Embryonic facial prominence (tissue), 1 donor: ENCODE data around the gene RUSC2.
"Not testable (repeated sequence)": the region's sequence is repeated elsewhere in the genome, so short reads cannot be mapped to it uniquely, and the experiment has no call there.

ENCODE experiments used
- DNase-seq: peaks from one replicate; pipeline ENCODE4 v3.0.0-alpha.2; 2016; ENCODE audit errors: extremely low spot score

RUSC2 gene

DNA sequence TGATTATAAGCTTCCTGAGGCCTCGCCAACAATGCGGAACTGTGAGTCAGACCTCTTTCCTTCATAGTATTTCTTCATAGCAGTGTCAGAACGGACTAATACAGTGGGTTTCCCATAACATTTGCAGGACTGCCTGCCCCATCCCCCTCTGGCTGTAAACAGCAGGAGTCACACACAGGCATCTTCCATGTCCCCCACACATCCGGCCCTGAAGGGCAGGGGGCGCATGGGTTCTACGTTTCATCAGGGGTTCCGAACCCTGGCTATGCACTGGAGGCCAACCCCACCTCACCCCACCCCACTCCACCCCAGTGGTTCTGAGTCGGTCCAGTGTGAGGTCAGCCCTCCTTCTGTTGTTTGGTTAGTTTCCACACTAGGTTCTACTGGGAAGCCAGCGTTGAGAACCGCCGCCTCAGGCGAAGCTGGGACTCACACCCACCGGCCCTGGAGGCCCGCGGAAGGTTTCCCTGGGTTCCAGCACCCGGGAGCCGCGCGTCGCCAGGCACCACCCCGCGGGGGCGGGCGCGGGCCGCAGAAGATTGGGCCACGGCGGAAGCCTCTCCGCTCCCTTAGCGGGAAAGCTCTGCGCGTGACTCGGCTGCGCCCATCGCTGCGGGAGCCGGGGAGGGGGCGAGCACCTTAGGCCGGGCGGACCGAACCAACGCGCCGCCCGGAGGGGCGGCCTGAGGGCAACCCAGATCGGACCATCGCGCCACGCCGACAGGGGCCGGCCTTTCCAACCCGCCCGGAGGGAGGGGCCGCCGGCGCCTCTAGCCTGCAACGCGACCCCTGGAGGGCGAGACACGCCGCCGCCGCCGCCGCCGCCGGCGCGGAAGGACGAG lies at the start of gene RUSC2:
Gene RUSC2 (plus strand): TSS at position 799 of the 842 bp plus-strand sequence. CDS start 56,411 bp downstream, outside the sequence.
- DNase-seq, result peak; percentile 66

GRCh38 chr9:35446012-35446411 lies 43.9 kb upstream of the RUSC2 start:
- no peak for DNase-seq

- DNase-seq, result no peak
These were observed 41.4 kb upstream of the RUSC2 start for GRCh38 chr9:35448496-35448895.

GRCh38 chr9:35452481-35452880 lies 37.4 kb upstream of the RUSC2 start:
- DNase-seq, result no peak

- no peak for DNase-seq
These were observed 36.1 kb upstream of the RUSC2 start for GRCh38 chr9:35453786-35454185.

DNA sequence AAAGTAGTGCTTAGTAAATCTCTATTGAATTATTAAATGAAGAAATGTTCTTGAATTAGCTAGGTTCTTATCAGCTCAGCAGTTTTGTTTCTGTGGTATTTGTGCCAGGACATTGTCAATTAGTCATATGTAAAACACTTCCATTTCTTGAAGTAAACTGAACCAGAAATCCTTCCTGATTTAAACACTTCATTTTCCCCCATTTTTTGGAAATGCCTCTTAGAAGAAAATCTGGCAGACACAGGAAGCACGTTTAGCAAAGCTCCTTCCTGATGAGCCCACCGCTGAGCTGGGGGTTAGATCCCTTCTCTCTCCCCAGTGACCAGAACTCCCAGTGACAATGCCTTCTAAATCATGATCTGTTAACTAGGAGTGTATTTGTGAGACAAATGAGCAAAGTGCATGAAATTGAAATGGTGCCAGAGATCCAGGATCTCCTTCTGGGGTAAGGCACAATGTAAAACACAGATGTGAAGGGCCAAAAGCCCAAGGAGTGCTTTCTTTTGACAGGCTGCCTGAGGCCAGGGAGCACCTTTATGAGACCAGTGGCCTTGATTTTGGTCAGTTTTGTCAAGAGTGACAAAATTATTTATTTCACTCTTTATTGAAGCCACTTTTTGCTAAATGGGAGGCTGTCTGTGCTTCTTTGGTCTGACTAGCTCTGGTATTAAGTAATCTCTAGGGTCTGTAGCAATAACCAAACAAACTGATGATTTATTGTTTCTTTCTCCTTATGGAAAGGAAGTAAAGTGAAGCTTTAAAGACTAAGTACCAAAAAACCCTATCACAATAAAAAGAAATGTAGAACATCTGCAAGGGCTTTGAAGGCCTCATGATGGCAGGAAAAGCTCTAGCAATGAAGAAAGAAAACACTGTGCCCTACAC lies 25.5 kb upstream of the RUSC2 start:
- no peak for DNase-seq

DNA sequence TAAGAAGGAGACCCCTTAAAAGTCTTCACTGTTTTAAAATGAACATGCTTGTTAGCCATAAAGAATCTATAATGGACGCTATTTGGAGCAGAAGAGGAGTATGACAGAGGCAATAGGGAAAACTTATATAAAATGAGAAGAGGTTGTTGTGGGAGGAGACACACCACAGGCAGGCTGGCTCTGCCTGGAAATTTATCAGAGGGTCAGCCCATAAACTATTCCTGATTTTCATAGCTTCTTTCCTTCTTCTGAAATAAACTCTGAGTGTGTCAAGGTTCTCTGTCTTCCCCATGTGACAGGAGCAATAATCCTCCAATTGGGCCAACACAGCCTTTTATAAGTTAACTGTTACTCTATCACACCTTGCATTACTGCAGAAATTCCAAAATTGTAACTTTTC lies 19.6 kb upstream of the RUSC2 start:
- no peak for DNase-seq

- DNase-seq, result no peak
These were observed 19.0 kb upstream of the RUSC2 start for GRCh38 chr9:35470894-35471293.

DNA sequence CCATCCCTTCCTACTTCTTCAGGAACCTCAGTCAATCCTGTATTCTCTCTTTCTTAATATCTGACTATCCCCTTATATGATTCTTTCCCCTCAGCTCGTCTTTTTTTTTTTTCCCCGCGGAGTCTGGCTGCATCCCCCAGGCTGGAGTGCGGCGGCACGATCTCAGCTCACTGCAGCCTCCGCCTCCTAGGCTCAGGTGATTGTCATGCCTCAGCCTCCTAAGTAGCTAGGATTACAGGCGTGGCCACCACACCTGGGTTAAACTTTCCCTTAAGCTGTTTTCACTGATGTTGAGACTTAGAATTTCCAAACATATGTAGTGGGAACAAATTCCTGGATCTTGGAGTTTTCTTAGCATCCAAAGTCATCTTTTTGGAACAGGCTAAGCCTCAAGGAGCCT lies 13.3 kb upstream of the RUSC2 start:
- DNase-seq, result no peak

GRCh38 chr9:35477211-35477855 lies 12.6 kb upstream of the RUSC2 start:
- DNase-seq, result peak; percentile 57

DNA sequence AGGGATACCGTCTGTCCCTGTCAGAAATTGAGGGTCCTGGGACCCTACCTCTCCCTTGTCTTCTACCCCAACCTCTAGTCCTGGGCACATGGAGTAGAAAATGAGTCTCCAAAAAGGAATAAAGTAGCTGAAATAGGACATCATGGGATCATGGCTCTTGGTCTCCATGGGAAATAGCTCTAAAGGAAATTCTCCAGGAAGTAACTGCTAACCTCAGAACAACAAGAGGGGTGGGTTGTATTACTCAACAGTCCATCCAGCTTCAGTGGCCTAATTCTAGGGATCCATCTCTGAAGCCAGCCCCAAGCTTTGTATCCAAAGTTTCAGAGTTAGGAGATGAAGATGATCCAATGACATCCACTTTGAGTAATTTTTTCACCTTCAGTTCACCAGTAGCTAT lies 11.0 kb upstream of the RUSC2 start:
- no peak for DNase-seq

GRCh38 chr9:35481347-35481975 lies 8.4 kb upstream of the RUSC2 start:
- DNase-seq, result no peak

GRCh38 chr9:35482071-35482470 lies 7.8 kb upstream of the RUSC2 start:
- DNase-seq, result no peak

DNA sequence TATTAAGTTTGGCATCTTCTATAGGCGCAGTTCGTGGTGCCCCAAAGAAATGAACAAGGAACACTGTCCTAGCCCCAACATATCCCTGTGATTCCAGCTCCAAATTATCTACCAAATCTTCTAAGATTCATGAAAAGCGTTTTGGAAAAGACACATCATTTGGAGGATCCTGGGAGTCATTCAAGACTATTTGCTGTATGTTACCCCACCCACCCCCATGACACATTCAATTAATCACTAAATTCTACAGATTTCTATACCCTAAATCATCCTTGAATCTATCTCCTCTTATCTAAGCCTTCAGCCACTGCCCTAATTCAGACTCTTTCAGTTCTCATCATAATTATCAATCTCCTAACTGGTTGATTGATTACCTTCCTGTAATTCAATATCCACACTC lies 5.5 kb upstream of the RUSC2 start:
- DNase-seq, result no peak

DNA sequence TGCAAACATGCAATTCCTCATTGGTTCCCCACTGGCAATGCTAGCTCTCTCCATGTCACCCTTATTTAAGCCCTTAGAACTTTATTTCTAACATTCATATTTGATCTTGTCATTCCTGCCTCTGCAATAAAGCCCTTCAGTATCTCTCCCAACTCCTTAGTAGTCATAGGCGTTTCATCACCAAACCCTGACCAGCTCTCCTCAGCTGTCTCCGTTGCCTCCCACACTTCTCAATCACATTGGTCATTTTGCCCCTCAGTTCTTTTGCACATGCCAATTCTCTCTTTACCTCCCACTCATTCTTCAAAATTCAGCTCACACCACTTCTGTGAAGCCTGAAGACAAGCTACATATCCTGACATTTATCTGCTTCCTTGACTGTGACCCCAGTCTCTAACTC lies 2.8 kb upstream of the RUSC2 start:
- no peak for DNase-seq

DNA sequence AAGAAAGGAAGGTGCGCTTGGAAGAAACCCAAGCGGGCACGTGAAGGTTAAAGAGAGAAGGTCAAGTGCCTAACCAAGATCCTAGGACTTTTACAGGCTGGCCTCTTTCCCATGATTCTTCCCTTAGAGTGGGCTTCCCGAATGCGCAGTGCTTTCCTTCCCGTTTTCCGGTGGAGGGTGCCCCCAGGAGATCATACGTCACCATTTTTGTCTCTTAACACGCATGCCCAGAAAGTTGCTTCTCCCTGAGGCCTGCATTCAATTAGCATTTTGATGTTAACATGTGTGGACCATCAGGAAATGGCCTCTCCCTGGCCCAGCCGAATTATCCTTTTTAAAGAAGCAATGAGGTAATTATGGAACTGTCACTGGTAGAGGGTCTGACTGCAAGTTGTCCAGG lies 1.9 kb upstream of the RUSC2 start:
- peak; percentile 63 for DNase-seq

DNA sequence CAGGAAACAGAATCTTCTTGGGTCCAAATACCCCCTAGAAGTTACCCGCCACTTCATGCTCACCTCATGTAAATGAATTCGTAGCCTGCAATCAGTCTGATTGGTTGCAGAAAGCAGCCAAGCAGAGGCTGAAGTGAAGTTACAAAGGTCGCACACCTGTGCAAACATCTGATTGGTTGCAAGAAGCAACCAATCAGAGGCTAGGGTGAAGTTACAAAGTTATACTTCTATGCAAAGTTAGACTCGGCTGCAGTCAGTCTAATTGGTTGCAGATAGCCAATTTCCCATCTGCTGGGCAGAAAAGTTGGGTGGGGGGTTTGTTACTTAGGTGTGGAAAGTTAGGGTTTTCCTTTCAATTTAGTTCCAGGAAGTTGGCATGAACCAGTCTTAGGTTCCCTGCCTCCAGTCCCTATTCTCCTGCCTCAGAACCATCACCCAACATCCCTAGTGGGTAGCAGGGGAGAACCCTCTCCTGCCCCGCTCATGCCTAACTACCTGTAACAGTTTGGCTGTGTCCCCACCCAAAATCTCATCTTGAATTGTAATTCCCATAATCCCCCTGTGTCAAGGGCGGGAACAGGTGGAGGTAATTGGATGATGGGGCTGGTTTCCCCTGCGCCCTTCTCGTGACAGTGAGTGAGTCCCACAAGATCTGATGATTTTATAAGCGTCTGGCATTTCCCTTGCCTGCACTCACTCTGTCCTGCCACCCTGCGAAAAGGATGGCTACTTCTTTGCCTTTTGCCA lies 1.2 kb upstream of the RUSC2 start:
- no peak for DNase-seq

DNA sequence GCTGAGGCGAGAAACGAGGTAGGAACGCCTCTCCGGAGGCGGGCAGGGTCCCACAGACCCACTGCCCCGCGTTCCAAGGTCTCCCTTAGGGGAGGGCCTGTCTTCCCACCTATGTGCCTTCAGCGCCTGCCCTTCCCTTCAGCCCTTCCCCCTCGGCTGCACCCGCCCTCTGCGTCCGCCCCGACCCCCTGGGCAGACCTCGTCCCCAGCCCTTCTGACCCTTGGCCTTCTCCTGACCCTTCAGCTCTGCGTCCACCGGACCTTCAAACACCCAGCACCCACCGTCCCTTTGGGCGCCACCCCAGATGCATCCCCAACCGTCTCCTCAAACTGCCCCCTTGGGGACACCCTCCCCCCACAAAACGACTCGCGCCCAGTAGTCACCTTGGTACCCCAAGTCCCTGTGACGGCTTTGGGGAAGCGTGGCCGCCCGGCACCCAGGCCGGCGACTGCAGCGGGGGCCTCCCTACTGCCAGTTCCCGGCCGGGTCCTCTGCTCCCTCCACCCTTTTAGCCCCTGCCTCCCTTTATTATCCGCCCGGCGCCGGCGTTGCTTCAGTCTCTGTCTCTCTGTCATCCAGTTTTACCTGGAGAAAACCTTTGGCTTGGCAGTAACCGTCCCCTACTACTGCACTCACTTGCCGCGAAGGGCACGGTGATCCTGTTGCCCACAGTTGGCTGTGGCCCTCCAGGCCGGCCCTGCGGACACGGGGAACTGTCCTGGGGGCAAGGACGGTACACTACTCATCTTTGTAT lies 421 bp downstream of the RUSC2 start:
- no peak for DNase-seq

- DNase-seq, result no peak
These were observed 1.1 kb downstream of the RUSC2 start for GRCh38 chr9:35490910-35491465.

DNA sequence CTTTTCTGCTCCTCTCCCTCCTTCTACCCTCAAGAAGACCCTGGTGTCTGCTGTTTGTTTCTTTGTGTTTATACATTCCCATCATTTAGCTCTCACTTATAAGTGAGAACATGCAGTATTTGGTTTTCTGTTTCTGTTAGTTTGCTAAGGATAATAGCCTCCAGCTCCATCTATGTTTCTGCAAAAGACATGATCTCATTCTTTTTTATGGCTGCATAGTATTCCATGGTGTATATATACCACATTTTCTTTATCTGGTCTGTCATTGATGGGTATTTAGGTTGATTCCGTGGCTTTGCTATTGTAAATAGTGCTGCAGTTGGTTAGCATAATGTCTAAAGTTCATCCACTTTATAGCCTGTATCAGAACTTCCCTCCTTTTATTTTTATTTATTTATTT lies 3.2 kb downstream of the RUSC2 start:
- DNase-seq, result not testable (repeated sequence)
